Astrocyte of the spinal cord (primary cell): ENCODE measurements around the gene KRTAP10-10.

Source experiments
- DNase-seq: peaks from one replicate; pipeline ENCODE4 v3.0.0; 2011; ENCODE audit warnings: low read depth, low spot score
- H3K4me3 ChIP-seq: 2 replicates; pipeline ENCODE4 v1.5.1; 2011; ENCODE audit warnings: low read depth, mild to moderate bottlenecking, low read length, moderate library complexity
- in situ Hi-C: cut with HindIII; loops from 2 replicates; pipeline ENCODE4 v1.10.0; 2017; ENCODE audit warnings: low sequenced_read_pairs
- TF ChIP-seq, protein P1 (sequence below): IDR thresholded peaks from 2 replicates; pipeline ENCODE4 v1.5.1; 2012; ENCODE audit warnings: low read depth, mild to moderate bottlenecking, low read length, inconsistent platforms

KRTAP10-10 gene

DNA sequence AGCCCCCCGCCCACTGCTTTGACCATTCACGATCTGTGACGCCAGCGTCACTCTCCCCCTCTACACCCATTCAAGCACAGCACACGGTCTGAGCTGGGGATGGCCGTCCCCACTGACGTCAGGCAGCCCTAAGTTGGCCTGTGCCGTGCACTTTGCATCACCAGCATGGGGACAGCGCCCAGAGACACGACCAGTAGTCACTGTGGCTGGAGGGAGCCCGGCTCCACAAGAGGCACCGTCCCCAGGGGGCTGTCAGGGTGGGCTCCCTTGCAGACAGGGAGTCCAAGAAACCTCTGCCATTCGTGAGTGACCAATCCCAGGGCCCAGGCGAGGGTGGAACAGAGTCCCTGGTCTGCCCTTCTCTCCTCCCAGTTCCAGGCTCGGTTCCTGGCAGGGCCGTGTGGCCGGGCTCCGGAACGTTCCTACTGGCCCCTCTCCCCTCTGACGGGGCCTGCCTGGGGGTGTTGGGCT is 23.0 kb upstream of the KRTAP10-10 start:
- no peak for DNase-seq
- no peak overlapping the region for H3K4me3 ChIP-seq
- in situ Hi-C loops = no loop called here
- TF ChIP-seq, protein P1, sequence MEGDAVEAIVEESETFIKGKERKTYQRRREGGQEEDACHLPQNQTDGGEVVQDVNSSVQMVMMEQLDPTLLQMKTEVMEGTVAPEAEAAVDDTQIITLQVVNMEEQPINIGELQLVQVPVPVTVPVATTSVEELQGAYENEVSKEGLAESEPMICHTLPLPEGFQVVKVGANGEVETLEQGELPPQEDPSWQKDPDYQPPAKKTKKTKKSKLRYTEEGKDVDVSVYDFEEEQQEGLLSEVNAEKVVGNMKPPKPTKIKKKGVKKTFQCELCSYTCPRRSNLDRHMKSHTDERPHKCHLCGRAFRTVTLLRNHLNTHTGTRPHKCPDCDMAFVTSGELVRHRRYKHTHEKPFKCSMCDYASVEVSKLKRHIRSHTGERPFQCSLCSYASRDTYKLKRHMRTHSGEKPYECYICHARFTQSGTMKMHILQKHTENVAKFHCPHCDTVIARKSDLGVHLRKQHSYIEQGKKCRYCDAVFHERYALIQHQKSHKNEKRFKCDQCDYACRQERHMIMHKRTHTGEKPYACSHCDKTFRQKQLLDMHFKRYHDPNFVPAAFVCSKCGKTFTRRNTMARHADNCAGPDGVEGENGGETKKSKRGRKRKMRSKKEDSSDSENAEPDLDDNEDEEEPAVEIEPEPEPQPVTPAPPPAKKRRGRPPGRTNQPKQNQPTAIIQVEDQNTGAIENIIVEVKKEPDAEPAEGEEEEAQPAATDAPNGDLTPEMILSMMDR = no peak

DNA sequence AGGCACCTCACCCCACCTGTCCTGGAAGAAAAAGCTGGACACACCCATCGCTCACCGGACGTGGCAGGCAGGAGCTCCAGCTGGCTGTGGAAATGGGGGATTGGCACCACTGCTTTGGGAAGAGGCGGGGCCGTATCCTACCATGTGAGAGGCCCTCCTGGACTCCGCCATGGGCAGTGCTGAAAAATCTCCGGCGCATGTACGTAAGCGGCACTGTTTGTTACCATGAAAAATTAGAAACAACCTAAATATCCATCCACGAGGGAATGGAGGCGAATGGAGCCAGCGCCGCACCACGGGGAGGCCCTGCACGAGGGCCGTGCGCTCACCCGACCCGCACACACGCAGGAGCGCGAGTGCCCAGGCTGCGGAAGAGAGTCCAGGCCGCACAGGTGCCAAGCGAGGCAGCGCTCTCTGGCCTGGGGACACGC is 22.2 kb upstream of the KRTAP10-10 start:
- TF ChIP-seq, protein P1 = no peak
- in situ Hi-C loops = no loop called here
- no peak for DNase-seq
- no peak overlapping the region for H3K4me3 ChIP-seq

DNA sequence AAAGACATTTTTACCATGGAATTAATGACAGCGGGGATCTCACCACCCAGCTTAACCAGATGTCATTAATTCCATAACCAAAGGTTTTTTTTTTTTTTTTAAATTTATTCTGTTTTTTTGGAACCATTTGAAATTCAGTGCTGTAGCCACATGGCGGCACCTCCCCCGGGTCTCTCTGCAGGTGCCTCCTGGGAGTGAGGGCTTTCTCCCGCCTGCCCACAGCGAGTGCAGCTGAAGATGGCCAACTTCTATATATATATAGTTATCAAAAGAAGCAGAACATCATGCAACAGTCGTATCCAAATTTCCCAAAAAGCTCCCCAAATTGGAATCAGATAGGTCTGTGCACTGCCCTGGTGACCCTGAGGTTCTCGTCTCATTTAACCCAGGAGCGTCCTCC is 21.7 kb upstream of the KRTAP10-10 start:
- in situ Hi-C loops = no loop called here
- DNase-seq = no peak
- TF ChIP-seq, protein P1 = no peak

DNA sequence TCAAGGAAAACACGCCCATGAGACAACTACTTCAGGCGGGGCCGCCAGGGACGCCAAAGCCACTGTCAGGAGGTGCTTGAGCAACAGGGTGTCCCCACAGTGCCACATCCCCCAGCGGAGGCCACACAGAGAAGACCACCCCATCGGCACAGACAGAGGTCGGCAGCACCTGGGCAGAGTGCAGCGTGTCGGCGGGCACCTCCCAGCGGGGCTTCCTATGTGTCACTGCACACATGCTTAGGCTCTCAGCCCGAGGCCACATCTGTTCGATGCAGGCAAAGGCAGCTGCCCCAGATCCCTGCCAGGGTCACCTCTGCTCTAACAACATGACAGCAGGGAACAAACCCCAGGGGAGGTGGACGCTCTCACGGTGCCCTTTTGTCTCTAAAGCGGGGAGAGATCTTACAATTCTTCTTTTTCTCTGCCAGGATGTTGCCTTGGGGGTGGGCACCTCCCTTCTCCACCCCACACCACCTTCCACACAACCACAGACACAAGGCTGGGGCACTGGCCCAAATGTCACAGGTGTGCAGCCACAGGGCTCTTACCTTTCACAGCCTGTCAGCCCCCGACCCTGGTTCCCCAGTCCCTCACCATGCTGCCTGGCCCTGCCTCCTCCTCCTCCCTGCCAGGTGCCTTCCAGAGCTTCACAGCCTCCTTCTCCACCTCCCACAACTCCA is 21.1 kb upstream of the KRTAP10-10 start:
- H3K4me3 ChIP-seq = no peak overlapping the region
- DNase-seq = no peak
- in situ Hi-C loops = no loop called here
- TF ChIP-seq, protein P1 = no peak

More for the DNA sequence above, 21.7 kb upstream of the KRTAP10-10 start:
- H3K4me3 ChIP-seq = no peak overlapping the region

DNA sequence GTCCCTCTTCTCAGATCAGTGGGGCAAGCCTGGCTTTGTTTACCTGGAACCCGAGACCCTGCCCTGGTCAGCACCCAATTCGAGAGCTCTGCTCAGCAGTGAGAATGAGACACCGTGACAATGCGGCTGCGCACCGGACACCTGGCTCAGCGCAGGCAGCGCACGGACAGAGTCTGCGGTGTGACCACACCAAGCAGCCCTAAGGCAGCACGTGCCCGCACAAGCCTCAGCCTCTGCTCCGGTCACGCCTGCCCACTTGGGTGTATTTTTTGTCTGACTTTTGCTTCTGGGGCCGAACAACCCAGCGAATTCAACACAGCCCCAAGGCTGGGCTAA is 20.6 kb upstream of the KRTAP10-10 start:
- in situ Hi-C loops = no loop called here
- DNase-seq = no peak
- TF ChIP-seq, protein P1 = no peak
- H3K4me3 ChIP-seq = no peak overlapping the region

DNA sequence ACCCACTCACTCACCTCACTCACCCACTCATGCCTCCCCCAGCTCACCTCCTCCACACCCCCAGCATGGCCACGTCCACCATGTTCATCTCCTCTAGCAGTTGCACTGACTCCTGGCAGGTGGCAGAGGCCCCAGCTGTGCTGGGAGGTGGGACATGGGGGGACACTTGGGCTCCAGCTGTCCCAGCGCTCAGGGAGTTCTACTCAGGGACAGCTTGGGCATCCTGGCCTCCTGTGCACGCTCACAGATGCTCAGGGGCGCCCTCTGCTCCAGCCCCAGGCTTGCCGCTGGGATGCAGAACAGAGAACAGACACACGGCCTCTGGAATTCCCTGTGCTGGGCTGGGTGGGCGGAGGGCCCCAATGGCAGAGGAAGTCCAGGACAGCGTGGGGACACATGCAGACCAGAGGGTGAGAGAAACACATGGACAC is 20.1 kb upstream of the KRTAP10-10 start:
- in situ Hi-C loops = no loop called here
- no peak for DNase-seq
- H3K4me3 ChIP-seq = no peak overlapping the region
- TF ChIP-seq, protein P1 = no peak
